H9 (cell line): ENCODE data around the gene SNX7. TPM values are rescaled to one million over a fixed set of nuclear protein-coding genes. Genes with fewer than 3 reads are reported as not detected.
A peak's percentile ranks its signal among the peaks of the same experiment; 100 is the strongest.

Source experiments
- DNase-seq: peaks from one replicate; pipeline ENCODE4 v3.0.0-alpha.2; 2017
- H2AFZ ChIP-seq: one replicate; pipeline ENCODE4 v1.6.1; 2013; ENCODE audit warnings: mild to moderate bottlenecking, low read length, control low read depth, moderate library complexity
- H2AK5ac ChIP-seq: 2 replicates; pipeline ENCODE4 v1.6.1; 2013; ENCODE audit warnings: low read length, control low read depth, mixed read lengths; ENCODE audit not compliant: insufficient read length
- H2BK120ac ChIP-seq: one replicate; pipeline ENCODE4 v1.6.1; 2013; ENCODE audit warnings: low read depth, mild to moderate bottlenecking, low read length, control low read depth, inconsistent platforms; ENCODE audit not compliant: poor library complexity, severe bottlenecking
- H2BK12ac ChIP-seq: 2 replicates; pipeline ENCODE4 v1.6.1; 2013; ENCODE audit warnings: low read length, control low read depth, mixed read lengths, low read depth; ENCODE audit not compliant: insufficient read length
- H2BK15ac ChIP-seq: 2 replicates; pipeline ENCODE4 v1.6.1; 2013; ENCODE audit warnings: low read depth, low read length, control low read depth
- H2BK20ac ChIP-seq: one replicate; pipeline ENCODE4 v1.6.1; 2013; ENCODE audit warnings: low read depth, mild to moderate bottlenecking, low read length, control low read depth, inconsistent platforms; ENCODE audit not compliant: poor library complexity, severe bottlenecking
- H2BK5ac ChIP-seq: 2 replicates; pipeline ENCODE4 v1.6.1; 2013; ENCODE audit warnings: low read length, control low read depth, mixed read lengths; ENCODE audit not compliant: insufficient read length
- H3K14ac ChIP-seq: 2 replicates; pipeline ENCODE4 v1.6.1; 2013; ENCODE audit warnings: low read length, control low read depth; ENCODE audit not compliant: insufficient read depth
- H3K18ac ChIP-seq: 2 replicates; pipeline ENCODE4 v1.6.1; 2013; ENCODE audit warnings: low read depth, mild to moderate bottlenecking, mixed read lengths, low read length, control low read depth; ENCODE audit not compliant: insufficient read length
- H3K23ac ChIP-seq: 2 replicates; pipeline ENCODE4 v1.6.1; 2013; ENCODE audit warnings: low read length, control low read depth, mixed read lengths, low read depth; ENCODE audit not compliant: insufficient read length
- H3K23me2 ChIP-seq: 2 replicates; pipeline ENCODE4 v1.6.1; 2013; ENCODE audit warnings: low read depth, mild to moderate bottlenecking, mixed read lengths, low read length, control low read depth; ENCODE audit not compliant: insufficient read length, poor library complexity, severe bottlenecking
- H3K27ac ChIP-seq: 2 replicates; pipeline ENCODE4 v1.5.1; 2013; ENCODE audit warnings: low read length, control low read depth, mixed read lengths, low read depth; ENCODE audit not compliant: insufficient read length
- H3K27me3 ChIP-seq: 2 replicates; pipeline ENCODE4 v1.6.1; 2013; ENCODE audit warnings: low read length, control low read depth, inconsistent platforms; ENCODE audit not compliant: insufficient read depth
- H3K4ac ChIP-seq: 2 replicates; pipeline ENCODE4 v1.6.1; 2013; ENCODE audit warnings: low read depth, mild to moderate bottlenecking, control low read depth, inconsistent platforms, low read length, moderate library complexity
- H3K4me1 ChIP-seq: 2 replicates; pipeline ENCODE4 v1.6.1; 2013; ENCODE audit warnings: low read length, control low read depth, inconsistent platforms; ENCODE audit not compliant: insufficient read depth
- H3K4me2 ChIP-seq: 2 replicates; pipeline ENCODE4 v1.6.1; 2013; ENCODE audit warnings: low read length, control low read depth, mixed read lengths; ENCODE audit not compliant: insufficient read length, insufficient read depth
- H3K56ac ChIP-seq: 2 replicates; pipeline ENCODE4 v1.6.1; 2013; ENCODE audit warnings: low read depth, mild to moderate bottlenecking, mixed read lengths, low read length, control low read depth; ENCODE audit not compliant: insufficient read length
- H3K79me1 ChIP-seq: 2 replicates; pipeline ENCODE4 v1.6.1; 2013; ENCODE audit warnings: low read depth, mild to moderate bottlenecking, moderate library complexity, low read length, control low read depth, inconsistent platforms; ENCODE audit not compliant: insufficient read depth, poor library complexity, severe bottlenecking
- H3K79me2 ChIP-seq: 2 replicates; pipeline ENCODE4 v1.6.1; 2013; ENCODE audit warnings: low read length, control low read depth, inconsistent platforms; ENCODE audit not compliant: insufficient read depth
- H3K9ac ChIP-seq: 2 replicates; pipeline ENCODE4 v1.6.1; 2013; ENCODE audit warnings: low read length, control low read depth, mixed read lengths; ENCODE audit not compliant: insufficient read length; ENCODE audit errors: extremely low read depth
- H3K9me3 ChIP-seq: one replicate; pipeline ENCODE4 v1.6.1; 2013; ENCODE audit warnings: low read depth, low read length, inconsistent platforms; ENCODE audit not compliant: control insufficient read depth
- H3T11ph ChIP-seq: one replicate; pipeline ENCODE4 v1.6.1; 2013; ENCODE audit warnings: mild to moderate bottlenecking, low read length, control low read depth, inconsistent platforms
- H4K20me1 ChIP-seq: one replicate; pipeline ENCODE4 v1.6.1; 2013; ENCODE audit not compliant: control insufficient read depth, insufficient read length, insufficient read depth
- H4K5ac ChIP-seq: 2 replicates; pipeline ENCODE4 v1.6.1; 2013; ENCODE audit warnings: low read depth, mild to moderate bottlenecking, mixed read lengths, low read length, control low read depth; ENCODE audit not compliant: insufficient read length
- H4K8ac ChIP-seq: replicated peaks from 2 replicates; pipeline ENCODE4 v1.6.1; 2013; ENCODE audit warnings: low read length, control low read depth, mixed read lengths, low read depth; ENCODE audit not compliant: insufficient read length
- H4K91ac ChIP-seq: 2 replicates; pipeline ENCODE4 v1.6.1; 2013; ENCODE audit warnings: low read depth, mild to moderate bottlenecking, moderate library complexity, mixed read lengths, low read length, control low read depth; ENCODE audit not compliant: insufficient read length
- H3K27ac Mint-ChIP-seq, 3 experiments: 2 replicates in 2 of 3; 3 replicates in 1 of 3; pipeline ENCODE4 v1.8.0; 2020 to 2021; ENCODE audit warnings: mixed read lengths in 3 of 3, mild to moderate bottlenecking in 1 of 3, moderate library complexity in 1 of 3
- H3K27me3 Mint-ChIP-seq: 2 replicates; pipeline ENCODE4 v1.8.0; 2021; ENCODE audit warnings: low read depth, mild to moderate bottlenecking, moderate library complexity, mixed read lengths
- H3K36me3 Mint-ChIP-seq, 3 experiments: 2 replicates in 2 of 3; 3 replicates in 1 of 3; pipeline ENCODE4 v1.8.0; 2020 to 2021; ENCODE audit warnings: low read depth in 3 of 3, mixed read lengths in 3 of 3; ENCODE audit not compliant: insufficient read depth in 1 of 3
- H3K4me1 Mint-ChIP-seq, 2 experiments: 2 replicates each; pipeline ENCODE4 v1.8.0; 2020; ENCODE audit warnings: mixed read lengths in 2 of 2
- H3K4me3 Mint-ChIP-seq, 2 experiments: 2 replicates in 1 of 2; 3 replicates in 1 of 2; pipeline ENCODE4 v1.8.0; 2020 to 2021; ENCODE audit warnings: mild to moderate bottlenecking in 2 of 2, mixed read lengths in 2 of 2, moderate library complexity in 1 of 2
- H3K9me3 Mint-ChIP-seq, 2 experiments: 2 replicates in 1 of 2; 3 replicates in 1 of 2; pipeline ENCODE4 v1.8.0; 2020; ENCODE audit warnings: mild to moderate bottlenecking in 2 of 2, mixed read lengths in 2 of 2, moderate library complexity in 1 of 2
- WGBS: extraction: QIAGEN DNeasy Blood & Tissue Kit; methylation state at CpG from one replicate; pipeline ENCODE4 v1.1.7; 2013; ENCODE audit warnings: missing lambda C conversion rate, low lambda C conversion rate, mixed read lengths; ENCODE audit not compliant: insufficient read length; ENCODE audit errors: extremely low coverage; 5-methylcytosine and 5-hydroxymethylcytosine counted together
- total RNA-seq: library from RNA; stranded (reverse); gene quantifications from 2 replicates; pipeline ENCODE4 v1.2.1, GENCODE V29; 2021
- TF ChIP-seq, protein P1 (sequence below): fragments of 200-600 bp; sonication (generic); conservative IDR thresholded peaks from 3 replicates; pipeline ENCODE4 v1.8.0; 2021; ENCODE audit warnings: antibody characterized with exemption, mild to moderate bottlenecking

Gene SNX7
- total RNA-seq, 1 experiment from 2014 or later: 24.7 TPM

DNA sequence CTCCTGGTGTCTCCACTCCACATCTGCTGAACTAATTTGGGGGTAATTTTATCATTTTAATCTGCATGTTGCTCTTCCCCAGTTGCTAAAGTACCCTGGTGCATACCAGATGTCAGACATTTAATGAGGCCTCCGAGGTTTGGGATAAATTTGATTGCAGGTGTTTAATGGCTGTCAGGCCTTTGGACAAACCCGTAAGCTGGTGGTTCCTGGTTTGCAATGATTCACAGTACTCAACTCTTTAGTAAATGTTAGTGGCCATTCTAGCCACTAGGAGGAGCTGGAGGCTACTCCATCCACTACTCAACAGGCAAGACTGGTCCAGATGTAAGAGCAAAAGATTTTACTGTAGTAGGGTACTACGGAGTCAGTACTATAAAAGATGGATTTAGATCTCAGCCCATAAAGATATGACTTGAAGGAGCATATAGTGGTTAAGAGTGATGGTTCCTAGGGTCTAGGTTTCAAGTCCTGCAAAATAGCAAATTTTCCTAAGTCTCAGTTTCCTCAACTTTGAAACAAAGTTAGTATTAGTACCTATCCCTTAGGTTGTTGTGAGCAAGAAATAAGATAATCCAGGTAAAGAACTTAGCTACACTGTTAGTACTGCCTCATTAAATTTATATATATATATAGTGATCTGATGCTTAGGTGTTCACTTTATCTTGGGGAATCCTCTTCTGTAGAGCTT lies 132.8 kb downstream of the SNX7 start:
- H3K18ac ChIP-seq: no peak overlapping the region
- H3K79me1 ChIP-seq: no peaks in the 10 kb centered on the region
- no peaks in the 10 kb centered on the region for H3K9me3 ChIP-seq
- H3K14ac ChIP-seq: no peak overlapping the region
- peaks cover 2 to 3% of the 10 kb centered on the region in 2 experiments; a peak in 1 of 4 replicates for H3K4me1 Mint-ChIP-seq
- H4K20me1 ChIP-seq: no peaks in the 10 kb centered on the region
- no peak overlapping the region for H2BK120ac ChIP-seq
- no peaks in the 10 kb centered on the region; the same call in 1 of the 2 replicates for H3K27me3 Mint-ChIP-seq
- H3K27me3 ChIP-seq: no peaks in the 10 kb centered on the region
- no peak overlapping the region for H3T11ph ChIP-seq
- H3K4me3 Mint-ChIP-seq: no peak overlapping the region
- WGBS: no CpG with 5 or more reads among the region's 3 CpGs
- no peak overlapping the region for H4K8ac ChIP-seq
- no peak overlapping the region for H2AFZ ChIP-seq
- H3K27ac Mint-ChIP-seq: no peak overlapping the region
- H2BK15ac ChIP-seq: no peak overlapping the region
- no peak overlapping the region for H3K9ac ChIP-seq
- TF ChIP-seq, protein P1, sequence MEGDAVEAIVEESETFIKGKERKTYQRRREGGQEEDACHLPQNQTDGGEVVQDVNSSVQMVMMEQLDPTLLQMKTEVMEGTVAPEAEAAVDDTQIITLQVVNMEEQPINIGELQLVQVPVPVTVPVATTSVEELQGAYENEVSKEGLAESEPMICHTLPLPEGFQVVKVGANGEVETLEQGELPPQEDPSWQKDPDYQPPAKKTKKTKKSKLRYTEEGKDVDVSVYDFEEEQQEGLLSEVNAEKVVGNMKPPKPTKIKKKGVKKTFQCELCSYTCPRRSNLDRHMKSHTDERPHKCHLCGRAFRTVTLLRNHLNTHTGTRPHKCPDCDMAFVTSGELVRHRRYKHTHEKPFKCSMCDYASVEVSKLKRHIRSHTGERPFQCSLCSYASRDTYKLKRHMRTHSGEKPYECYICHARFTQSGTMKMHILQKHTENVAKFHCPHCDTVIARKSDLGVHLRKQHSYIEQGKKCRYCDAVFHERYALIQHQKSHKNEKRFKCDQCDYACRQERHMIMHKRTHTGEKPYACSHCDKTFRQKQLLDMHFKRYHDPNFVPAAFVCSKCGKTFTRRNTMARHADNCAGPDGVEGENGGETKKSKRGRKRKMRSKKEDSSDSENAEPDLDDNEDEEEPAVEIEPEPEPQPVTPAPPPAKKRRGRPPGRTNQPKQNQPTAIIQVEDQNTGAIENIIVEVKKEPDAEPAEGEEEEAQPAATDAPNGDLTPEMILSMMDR: peak; percentile 84
- no peak overlapping the region for H3K4me2 ChIP-seq
- H3K4ac ChIP-seq: no peak overlapping the region
- H3K9me3 Mint-ChIP-seq: no peaks in the 10 kb centered on the region; a peak in 1 of 5 replicates
- no peaks in the 10 kb centered on the region; a peak in 1 of 7 replicates for H3K36me3 Mint-ChIP-seq
- H2BK20ac ChIP-seq: no peak overlapping the region
- H3K4me1 ChIP-seq: no peaks in the 10 kb centered on the region
- DNase-seq: peak; percentile 52
- no peak overlapping the region for H2AK5ac ChIP-seq
- H3K27ac ChIP-seq: no peak overlapping the region
- no peak overlapping the region for H2BK5ac ChIP-seq
- H4K5ac ChIP-seq: no peak overlapping the region
- H3K23me2 ChIP-seq: no peaks in the 10 kb centered on the region
- H3K79me2 ChIP-seq: no peaks in the 10 kb centered on the region
- H3K23ac ChIP-seq: no peak overlapping the region
- H4K91ac ChIP-seq: no peak overlapping the region
- H3K56ac ChIP-seq: no peak overlapping the region
- no peak overlapping the region for H2BK12ac ChIP-seq
